Astrocyte (in vitro differentiated cells and primary cell): Measurements from ENCODE around the gene RPL26. TPM values are rescaled to one million over a fixed set of nuclear protein-coding genes. Genes with fewer than 3 reads are reported as not detected.

ENCODE experiments used
- DNase-seq: peaks from one replicate; pipeline ENCODE4 v3.0.0-alpha.2; 2010; ENCODE audit warnings: low read depth
- FAIRE-seq: peaks from 2 replicates; lab custom pipeline; 2011; peaks lifted over from hg19 to GRCh38; lab: Jason Lieb, UNC
- H2AFZ ChIP-seq: 2 replicates; pipeline ENCODE4 v1.6.0; 2012; ENCODE audit warnings: low read depth, low read length, inconsistent platforms
- H3K27ac ChIP-seq: 2 replicates; pipeline ENCODE4 v1.5.1; 2011; ENCODE audit warnings: low read depth, low read length, inconsistent platforms
- H3K27me3 ChIP-seq: 2 replicates; pipeline ENCODE4 v1.6.0; 2011; ENCODE audit warnings: low read length, inconsistent platforms; ENCODE audit not compliant: insufficient read depth
- H3K36me3 ChIP-seq: 2 replicates; pipeline ENCODE4 v1.5.1; 2011; ENCODE audit warnings: low read length, inconsistent platforms; ENCODE audit not compliant: insufficient read depth
- H3K4me1 ChIP-seq: 2 replicates; pipeline ENCODE4 v1.5.1; 2011; ENCODE audit warnings: low read length, inconsistent platforms; ENCODE audit not compliant: insufficient read depth
- H3K4me2 ChIP-seq: 2 replicates; pipeline ENCODE4 v1.6.0; 2012; ENCODE audit warnings: low read length, inconsistent platforms
- H3K4me3 ChIP-seq: 2 replicates; pipeline ENCODE4 v1.5.1; 2011; ENCODE audit warnings: low read depth, mild to moderate bottlenecking, low read length, inconsistent platforms; ENCODE audit not compliant: insufficient read depth
- H3K79me2 ChIP-seq: 2 replicates; pipeline ENCODE4 v1.6.0; 2012; ENCODE audit warnings: mild to moderate bottlenecking, low read length, inconsistent platforms; ENCODE audit not compliant: insufficient read depth
- H3K9ac ChIP-seq: 2 replicates; pipeline ENCODE4 v1.6.0; 2012; ENCODE audit warnings: mild to moderate bottlenecking, low read length, inconsistent platforms
- H3K9me3 ChIP-seq: 2 replicates; pipeline ENCODE4 v1.5.1; 2012; ENCODE audit warnings: low read depth, mild to moderate bottlenecking, low read length, inconsistent platforms; ENCODE audit not compliant: insufficient read depth
- H4K20me1 ChIP-seq: 2 replicates; pipeline ENCODE4 v1.6.0; 2012; ENCODE audit warnings: low read length, inconsistent platforms; ENCODE audit not compliant: insufficient read depth
- H3K27ac Mint-ChIP-seq: one replicate; pipeline ENCODE4 v1.8.0; 2021; ENCODE audit warnings: mild to moderate bottlenecking, mixed read lengths; ENCODE audit not compliant: unreplicated experiment
- H3K27me3 Mint-ChIP-seq: one replicate; pipeline ENCODE4 v1.8.0; 2021; ENCODE audit warnings: low read depth, mixed read lengths; ENCODE audit not compliant: unreplicated experiment
- H3K36me3 Mint-ChIP-seq: one replicate; pipeline ENCODE4 v1.8.0; 2021; ENCODE audit warnings: low read depth, mixed read lengths; ENCODE audit not compliant: unreplicated experiment
- H3K4me1 Mint-ChIP-seq: one replicate; pipeline ENCODE4 v1.8.0; 2021; ENCODE audit warnings: low read depth, mixed read lengths; ENCODE audit not compliant: unreplicated experiment
- H3K4me3 Mint-ChIP-seq: one replicate; pipeline ENCODE4 v1.8.0; 2021; ENCODE audit warnings: mild to moderate bottlenecking, moderate library complexity, mixed read lengths; ENCODE audit not compliant: unreplicated experiment
- H3K9me3 Mint-ChIP-seq: one replicate; pipeline ENCODE4 v1.8.0; 2021; ENCODE audit warnings: mild to moderate bottlenecking, mixed read lengths; ENCODE audit not compliant: unreplicated experiment
- CTCF ChIP-seq: IDR thresholded peaks from 2 replicates; pipeline ENCODE4 v1.5.1; 2011; ENCODE audit warnings: low read depth, mild to moderate bottlenecking, inconsistent platforms, low read length, moderate library complexity; ENCODE audit not compliant: insufficient read depth
- EZH2 ChIP-seq: IDR thresholded peaks from 2 replicates; pipeline ENCODE4 v1.6.1; 2012; ENCODE audit warnings: mild to moderate bottlenecking, low read length, inconsistent platforms; ENCODE audit not compliant: insufficient read depth
- total RNA-seq: library from RNA; stranded (reverse); gene quantifications from 2 replicates; pipeline ENCODE4 v1.2.1, GENCODE V29; 2021

Gene RPL26
- total RNA-seq, 1 donor from 2014 or later, result 1,342 TPM

- Mint-ChIP-seq H3K9me3 (no peaks in the 10 kb centered on the region), H3K27ac (peak within 1 kb of the TSS; percentile 87), H3K4me1 (peaks cover 4% of the 10 kb centered on the region), H3K4me3 (no peak within 1 kb of the TSS), H3K36me3 (peaks cover 2% of the 10 kb centered on the region), H3K27me3 (peaks cover 10% of the 10 kb centered on the region)
- no peaks in the 10 kb centered on the region for H3K79me2 ChIP-seq
- no peaks in the 10 kb centered on the region for H3K36me3 ChIP-seq
- no peaks in the 10 kb centered on the region for H3K4me1 ChIP-seq
- TF ChIP-seq CTCF (no peak), EZH2 (no peak)
- peaks cover 16% of the 10 kb centered on the region for H3K27me3 ChIP-seq
- H3K27ac ChIP-seq, result no peak within 1 kb of the TSS
- no peak for DNase-seq
- H3K4me2 ChIP-seq, result no peak within 1 kb of the TSS
- H4K20me1 ChIP-seq, result no peaks in the 10 kb centered on the region
- H2AFZ ChIP-seq, result no peak within 1 kb of the TSS
- no peak within 1 kb of the TSS for H3K9ac ChIP-seq
- no peak within 1 kb of the TSS for H3K4me3 ChIP-seq
- no peak for FAIRE-seq
- H3K9me3 ChIP-seq, result no peaks in the 10 kb centered on the region
Measured at GRCh38 chr17:8339540-8339939, 43.5 kb downstream of the RPL26 start, which contains the start of gene ODF4. Gene ODF4, plus strand, starts transcription at chr17:8339840. Its CDS starts 212 bp downstream, at chr17:8340052.

- Mint-ChIP-seq H3K4me3 (no peak overlapping the region), H3K36me3 (peaks cover 2% of the 10 kb centered on the region), H3K9me3 (no peaks in the 10 kb centered on the region), H3K4me1 (peaks cover 4% of the 10 kb centered on the region), H3K27ac (peak overlapping the region; percentile 87), H3K27me3 (peaks cover 10% of the 10 kb centered on the region)
- Histone ChIP-seq H3K36me3 (no peaks in the 10 kb centered on the region), H2AFZ (no peak overlapping the region), H3K4me2 (no peak overlapping the region), H3K9me3 (no peaks in the 10 kb centered on the region), H4K20me1 (no peaks in the 10 kb centered on the region), H3K4me1 (no peaks in the 10 kb centered on the region), H3K4me3 (no peak overlapping the region), H3K79me2 (no peaks in the 10 kb centered on the region), H3K27me3 (peaks cover 16% of the 10 kb centered on the region), H3K9ac (no peak overlapping the region), H3K27ac (no peak overlapping the region)
- no peak for TF ChIP-seq CTCF
- no peak for TF ChIP-seq EZH2
- DNase-seq (no peak), FAIRE-seq (no peak)
Measured at GRCh38 chr17:8338753-8339140, 44.2 kb downstream of the RPL26 start.
